ENCODE results near the gene NUDT21.

GRCh38 chr16:56463153-56463552, 12.0 kb upstream of the NUDT21 start:
- TF ChIP-seq POLR2A (IDR thresholded peaks at IDR 0.05) = no peak
- TF ChIP-seq CTCF (IDR thresholded peaks at IDR 0.05) = no peak
